ENCODE measurements around the gene CCT2.

DNA sequence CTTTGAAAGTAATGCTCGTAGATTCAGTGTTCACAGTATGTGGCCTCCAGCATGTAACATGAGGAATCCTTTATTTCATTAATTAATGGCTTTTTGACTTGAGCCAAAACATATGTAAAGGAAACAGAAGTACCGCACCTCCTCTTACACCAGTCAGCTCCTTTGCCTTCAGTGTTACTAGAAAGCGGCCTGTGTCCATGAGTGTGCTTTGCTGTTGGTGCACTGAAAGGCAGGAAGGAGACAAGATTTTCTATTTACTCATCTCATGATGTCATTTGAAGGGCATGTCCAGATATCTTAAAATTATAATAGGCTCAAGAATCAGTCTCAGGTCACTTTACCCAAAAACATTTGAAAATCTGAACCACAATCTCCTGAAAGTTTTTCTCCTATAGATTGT lies 9.9 kb upstream of the CCT2 start:
- TF ChIP-seq CEBPB (IDR thresholded peaks at IDR 0.05; ENCODE audit: low read depth, low read length) (no peak), FOS (IDR thresholded peaks at IDR 0.05; ENCODE audit: low read depth, low read length) (no peak), RFX5 (IDR thresholded peaks at IDR 0.05; ENCODE audit: low read depth, low read length) (no peak), RCOR1 (IDR thresholded peaks at IDR 0.05; ENCODE audit: insufficient replicate concordance, low read length) (no peak), NFE2L2 (IDR thresholded peaks at IDR 0.05; ENCODE audit: low read depth, low read length) (no peak)
- TF ChIP-seq, protein P1, sequence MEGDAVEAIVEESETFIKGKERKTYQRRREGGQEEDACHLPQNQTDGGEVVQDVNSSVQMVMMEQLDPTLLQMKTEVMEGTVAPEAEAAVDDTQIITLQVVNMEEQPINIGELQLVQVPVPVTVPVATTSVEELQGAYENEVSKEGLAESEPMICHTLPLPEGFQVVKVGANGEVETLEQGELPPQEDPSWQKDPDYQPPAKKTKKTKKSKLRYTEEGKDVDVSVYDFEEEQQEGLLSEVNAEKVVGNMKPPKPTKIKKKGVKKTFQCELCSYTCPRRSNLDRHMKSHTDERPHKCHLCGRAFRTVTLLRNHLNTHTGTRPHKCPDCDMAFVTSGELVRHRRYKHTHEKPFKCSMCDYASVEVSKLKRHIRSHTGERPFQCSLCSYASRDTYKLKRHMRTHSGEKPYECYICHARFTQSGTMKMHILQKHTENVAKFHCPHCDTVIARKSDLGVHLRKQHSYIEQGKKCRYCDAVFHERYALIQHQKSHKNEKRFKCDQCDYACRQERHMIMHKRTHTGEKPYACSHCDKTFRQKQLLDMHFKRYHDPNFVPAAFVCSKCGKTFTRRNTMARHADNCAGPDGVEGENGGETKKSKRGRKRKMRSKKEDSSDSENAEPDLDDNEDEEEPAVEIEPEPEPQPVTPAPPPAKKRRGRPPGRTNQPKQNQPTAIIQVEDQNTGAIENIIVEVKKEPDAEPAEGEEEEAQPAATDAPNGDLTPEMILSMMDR (conservative IDR thresholded peaks at IDR 0.05; ENCODE audit: low read depth, low read length): no peak
